Measurements from ENCODE around the gene CRABP1. TPM values are rescaled to one million over a fixed set of nuclear protein-coding genes. Genes with fewer than 3 reads are reported as not detected.
A peak's percentile ranks its signal among the peaks of the same experiment; 100 is the strongest.

Gene CRABP1
- polyA plus RNA-seq, 3 donors: not detected

DNA sequence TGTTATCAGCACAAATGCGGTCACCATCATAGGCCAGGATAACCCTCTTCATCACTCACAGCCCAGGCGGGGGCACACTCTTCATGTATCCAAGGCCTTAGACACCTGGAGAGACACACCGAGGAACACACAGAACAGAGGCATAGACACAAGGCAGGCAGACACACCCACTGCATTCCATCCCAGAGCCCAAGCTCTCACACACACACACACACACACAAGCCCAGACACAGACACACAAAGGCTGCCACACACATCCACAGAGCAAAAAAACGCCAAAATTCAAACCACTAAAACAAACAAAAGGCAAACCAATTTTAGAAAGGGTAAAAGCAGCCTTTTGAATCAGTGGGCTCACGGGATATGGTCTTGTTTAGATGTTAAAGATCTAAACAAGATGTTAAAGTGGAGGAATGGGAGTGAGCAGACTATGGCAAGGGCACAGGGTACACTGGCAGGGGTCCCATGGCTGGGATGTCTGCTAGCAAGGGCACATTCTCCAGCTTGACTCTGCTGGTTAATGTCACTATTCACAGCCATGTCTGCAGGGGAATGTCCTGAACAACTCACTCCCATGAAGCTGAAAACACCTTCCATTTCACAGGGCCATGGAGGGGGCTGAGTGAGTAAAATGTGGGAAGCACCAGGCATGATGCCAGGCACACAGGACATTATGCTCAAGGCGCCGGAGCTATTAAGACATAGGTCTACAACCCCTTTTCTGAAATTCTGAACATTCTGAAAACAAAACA lies 14.9 kb upstream of the CRABP1 start:
- Mint-ChIP-seq H3K9me3 (no peaks in the 10 kb centered on the region), H3K27ac (no peak overlapping the region), H3K36me3 (no peaks in the 10 kb centered on the region), H3K27me3 (ENCODE audit: low read depth in 3 of 3) (peaks cover 0 to 3% (median 3%) of the 10 kb centered on the region in 3 donors), H3K4me1 (peaks cover 14% of the 10 kb centered on the region), H3K4me3 (no peak overlapping the region)
- H3K27me3 ChIP-seq (ENCODE audit: control insufficient read depth in 2 of 2, insufficient read depth in 2 of 2, low read length in 2 of 2): no peaks in the 10 kb centered on the region
- H3K36me3 ChIP-seq (replicated peaks in 1 of 2; ENCODE audit: control insufficient read depth in 1 of 2, insufficient read depth in 2 of 2, low read length in 2 of 2): no peaks in the 10 kb centered on the region
- H3K4me1 ChIP-seq (ENCODE audit: control insufficient read depth in 1 of 2, insufficient read depth in 2 of 2, low read length in 2 of 2): peaks cover 10 to 11% of the 10 kb centered on the region in 2 donors
- no peak overlapping the region for H2AFZ ChIP-seq (ENCODE audit: insufficient read depth, low read depth, low read length, poor library complexity, severe bottlenecking)
- H3K27ac ChIP-seq (ENCODE audit: low read depth in 1 of 2, low read length in 2 of 2): no peak overlapping the region
- no peak overlapping the region for H3K9ac ChIP-seq (ENCODE audit: insufficient read depth, low read length, poor library complexity, severe bottlenecking)
- H3K79me2 ChIP-seq (ENCODE audit: insufficient read depth, low read length): no peaks in the 10 kb centered on the region
- no peak for DNase-seq
- no peak overlapping the region for H3K4me3 ChIP-seq (replicated peaks in 1 of 3; ENCODE audit: low read depth in 2 of 3, low read length in 3 of 3)
- no peak overlapping the region for H3K4me2 ChIP-seq (replicated peaks; ENCODE audit: extremely low read depth, low read length, poor library complexity, severe bottlenecking)
- no peaks in the 10 kb centered on the region for H3K9me3 ChIP-seq (replicated peaks in 1 of 2; ENCODE audit: control insufficient read depth in 1 of 2, insufficient read depth in 1 of 2, low read length in 2 of 2)
- H4K20me1 ChIP-seq (ENCODE audit: insufficient read depth, low read length): no peaks in the 10 kb centered on the region
- WGBS (ENCODE audit: insufficient coverage): 92% methylated on average over 2 of the region's 7 CpGs
- TF ChIP-seq, protein P1, sequence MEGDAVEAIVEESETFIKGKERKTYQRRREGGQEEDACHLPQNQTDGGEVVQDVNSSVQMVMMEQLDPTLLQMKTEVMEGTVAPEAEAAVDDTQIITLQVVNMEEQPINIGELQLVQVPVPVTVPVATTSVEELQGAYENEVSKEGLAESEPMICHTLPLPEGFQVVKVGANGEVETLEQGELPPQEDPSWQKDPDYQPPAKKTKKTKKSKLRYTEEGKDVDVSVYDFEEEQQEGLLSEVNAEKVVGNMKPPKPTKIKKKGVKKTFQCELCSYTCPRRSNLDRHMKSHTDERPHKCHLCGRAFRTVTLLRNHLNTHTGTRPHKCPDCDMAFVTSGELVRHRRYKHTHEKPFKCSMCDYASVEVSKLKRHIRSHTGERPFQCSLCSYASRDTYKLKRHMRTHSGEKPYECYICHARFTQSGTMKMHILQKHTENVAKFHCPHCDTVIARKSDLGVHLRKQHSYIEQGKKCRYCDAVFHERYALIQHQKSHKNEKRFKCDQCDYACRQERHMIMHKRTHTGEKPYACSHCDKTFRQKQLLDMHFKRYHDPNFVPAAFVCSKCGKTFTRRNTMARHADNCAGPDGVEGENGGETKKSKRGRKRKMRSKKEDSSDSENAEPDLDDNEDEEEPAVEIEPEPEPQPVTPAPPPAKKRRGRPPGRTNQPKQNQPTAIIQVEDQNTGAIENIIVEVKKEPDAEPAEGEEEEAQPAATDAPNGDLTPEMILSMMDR (IDR thresholded peaks at IDR 0.05): no peak
- intact Hi-C loops (cut with micrococcal nuclease): no loop called here

DNA sequence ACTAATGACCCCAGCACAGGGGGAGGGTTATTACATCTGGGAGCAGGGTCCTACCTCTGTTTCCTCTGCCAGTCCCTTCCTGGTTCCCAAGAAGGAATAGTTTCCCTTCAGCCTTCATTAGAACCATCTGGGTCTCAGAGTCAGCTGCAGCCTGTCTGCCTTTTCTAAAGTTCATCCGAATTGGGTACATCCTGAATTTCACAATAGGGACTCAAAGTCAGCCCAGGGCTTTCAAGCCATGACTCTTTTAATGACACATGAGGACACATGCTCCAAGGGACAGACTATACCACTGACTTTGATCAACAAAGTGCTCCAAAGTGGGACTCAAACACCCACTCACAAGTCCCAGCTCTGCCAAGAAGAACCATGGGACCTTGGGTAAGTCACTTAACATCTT lies 12.7 kb upstream of the CRABP1 start:
- no peaks in the 10 kb centered on the region for H3K27me3 ChIP-seq (ENCODE audit: control insufficient read depth in 2 of 2, insufficient read depth in 2 of 2, low read length in 2 of 2)
- no peak overlapping the region for H3K4me2 ChIP-seq (replicated peaks; ENCODE audit: extremely low read depth, low read length, poor library complexity, severe bottlenecking)
- no peaks in the 10 kb centered on the region for H3K79me2 ChIP-seq (ENCODE audit: insufficient read depth, low read length)
- H3K9me3 ChIP-seq (replicated peaks in 1 of 2; ENCODE audit: control insufficient read depth in 1 of 2, insufficient read depth in 1 of 2, low read length in 2 of 2): no peaks in the 10 kb centered on the region
- TF ChIP-seq, protein P1 (IDR thresholded peaks at IDR 0.05): no peak
- H3K27ac Mint-ChIP-seq: peak overlapping the region in 1 of 7 donors; percentile 61
- peaks cover 10 to 11% of the 10 kb centered on the region in 2 donors for H3K4me1 ChIP-seq (ENCODE audit: control insufficient read depth in 1 of 2, insufficient read depth in 2 of 2, low read length in 2 of 2)
- H3K9me3 Mint-ChIP-seq: no peaks in the 10 kb centered on the region
- no peak overlapping the region for H3K4me3 ChIP-seq (replicated peaks in 1 of 3; ENCODE audit: low read depth in 2 of 3, low read length in 3 of 3)
- intact Hi-C loops (cut with micrococcal nuclease): no loop called here
- peak in 1 of 3 donors; percentile 50 for DNase-seq
- no peaks in the 10 kb centered on the region for H4K20me1 ChIP-seq (ENCODE audit: insufficient read depth, low read length)
- H3K36me3 Mint-ChIP-seq: no peaks in the 10 kb centered on the region
- no peak overlapping the region for H2AFZ ChIP-seq (ENCODE audit: insufficient read depth, low read depth, low read length, poor library complexity, severe bottlenecking)
- H3K9ac ChIP-seq (ENCODE audit: insufficient read depth, low read length, poor library complexity, severe bottlenecking): no peak overlapping the region
- H3K27me3 Mint-ChIP-seq (ENCODE audit: low read depth in 3 of 3): peaks cover 0 to 3% (median 2%) of the 10 kb centered on the region in 3 donors
- no peak overlapping the region for H3K27ac ChIP-seq (ENCODE audit: low read depth in 1 of 2, low read length in 2 of 2)
- H3K4me1 Mint-ChIP-seq: peaks cover 14% of the 10 kb centered on the region
- no peak overlapping the region for H3K4me3 Mint-ChIP-seq
- H3K36me3 ChIP-seq (replicated peaks in 1 of 2; ENCODE audit: control insufficient read depth in 1 of 2, insufficient read depth in 2 of 2, low read length in 2 of 2): no peaks in the 10 kb centered on the region
- WGBS (ENCODE audit: insufficient coverage): 0% methylated on average over 1 of the region's 1 CpG
